ENCODE data around the gene SNX5. TPM values are rescaled to one million over a fixed set of nuclear protein-coding genes. Genes with fewer than 3 reads are reported as not detected.
A peak's percentile ranks its signal among the peaks of the same experiment; 100 is the strongest.

The SNX5 gene
- total RNA-seq, 4 donors from 2014 or later = 79.8 to 128 (median 100) TPM

DNA sequence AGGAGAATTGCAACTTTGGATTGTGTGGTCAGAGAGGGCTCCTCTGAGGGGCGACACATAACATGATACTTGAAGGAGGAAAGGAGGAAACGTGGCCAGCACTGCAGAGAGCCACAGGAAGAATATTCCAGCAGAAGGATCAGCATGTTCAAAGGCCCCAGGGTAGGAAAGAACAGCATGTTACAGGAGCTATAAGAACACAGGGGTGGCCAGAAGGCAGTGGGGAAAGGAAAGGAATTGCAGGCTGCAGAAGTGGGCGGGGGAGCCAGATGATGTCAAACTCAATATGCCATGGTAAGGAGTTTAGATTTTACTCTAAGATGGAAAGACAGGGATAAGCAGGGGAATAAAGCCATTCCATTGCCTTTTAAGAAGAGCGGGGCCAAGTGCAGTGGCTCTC, 31.0 kb upstream of the SNX5 start:
- Histone ChIP-seq H3K9me3 (no peaks in the 10 kb centered on the region), H3K4me1 (peaks cover 0 to 9% (median 0%) of the 10 kb centered on the region in 4 donors), H3K27me3 (no peaks in the 10 kb centered on the region), H3K4me3 (no peak overlapping the region), H3K36me3 (no peaks in the 10 kb centered on the region), H3K27ac (no peak overlapping the region)
- WGBS, 2 donors = 84 to 93% methylated on average over 4 of the region's 4 CpGs
- DNase-seq (ENCODE audit: low spot score in 2 of 2) = no peak
- TF ChIP-seq EP300 (IDR thresholded peaks at IDR 0.05) = no peak
- TF ChIP-seq POLR2A (IDR thresholded peaks at IDR 0.05) = no peak
- TF ChIP-seq, protein P1, sequence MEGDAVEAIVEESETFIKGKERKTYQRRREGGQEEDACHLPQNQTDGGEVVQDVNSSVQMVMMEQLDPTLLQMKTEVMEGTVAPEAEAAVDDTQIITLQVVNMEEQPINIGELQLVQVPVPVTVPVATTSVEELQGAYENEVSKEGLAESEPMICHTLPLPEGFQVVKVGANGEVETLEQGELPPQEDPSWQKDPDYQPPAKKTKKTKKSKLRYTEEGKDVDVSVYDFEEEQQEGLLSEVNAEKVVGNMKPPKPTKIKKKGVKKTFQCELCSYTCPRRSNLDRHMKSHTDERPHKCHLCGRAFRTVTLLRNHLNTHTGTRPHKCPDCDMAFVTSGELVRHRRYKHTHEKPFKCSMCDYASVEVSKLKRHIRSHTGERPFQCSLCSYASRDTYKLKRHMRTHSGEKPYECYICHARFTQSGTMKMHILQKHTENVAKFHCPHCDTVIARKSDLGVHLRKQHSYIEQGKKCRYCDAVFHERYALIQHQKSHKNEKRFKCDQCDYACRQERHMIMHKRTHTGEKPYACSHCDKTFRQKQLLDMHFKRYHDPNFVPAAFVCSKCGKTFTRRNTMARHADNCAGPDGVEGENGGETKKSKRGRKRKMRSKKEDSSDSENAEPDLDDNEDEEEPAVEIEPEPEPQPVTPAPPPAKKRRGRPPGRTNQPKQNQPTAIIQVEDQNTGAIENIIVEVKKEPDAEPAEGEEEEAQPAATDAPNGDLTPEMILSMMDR (IDR thresholded peaks at IDR 0.05) = no peak

DNA sequence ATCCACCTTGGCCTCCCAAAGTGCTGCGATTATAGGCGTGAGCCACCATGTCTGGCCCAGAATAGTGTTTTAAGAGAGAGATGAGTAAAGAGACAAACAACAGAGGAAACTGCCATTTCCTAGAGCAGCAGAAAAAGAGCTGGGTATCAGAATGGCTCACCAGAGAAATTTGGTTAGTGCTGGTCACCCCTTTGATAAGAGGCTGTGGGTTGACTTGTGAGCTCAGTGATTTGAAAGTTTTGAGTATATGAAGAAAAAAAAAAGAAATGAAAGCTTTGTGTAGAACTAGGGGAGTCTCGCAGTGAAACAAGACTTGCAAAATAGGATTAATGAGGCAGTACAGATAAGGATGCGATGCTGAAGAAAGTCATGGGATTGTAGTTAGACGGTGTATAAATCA, 29.9 kb upstream of the SNX5 start:
- Histone ChIP-seq H3K9me3 (no peaks in the 10 kb centered on the region), H3K27ac (no peak overlapping the region), H3K4me3 (no peak overlapping the region), H3K4me1 (peaks cover 0 to 9% (median 0%) of the 10 kb centered on the region in 4 donors), H3K27me3 (no peaks in the 10 kb centered on the region), H3K36me3 (no peaks in the 10 kb centered on the region)
- 95% methylated on average over 5 of the region's 5 CpGs for WGBS, 2 donors
- no peak for DNase-seq (ENCODE audit: low spot score in 2 of 2)
- TF ChIP-seq EP300 (IDR thresholded peaks at IDR 0.05) (no peak), POLR2A (IDR thresholded peaks at IDR 0.05) (no peak)
- TF ChIP-seq, protein P1 (IDR thresholded peaks at IDR 0.05) = no peak

DNA sequence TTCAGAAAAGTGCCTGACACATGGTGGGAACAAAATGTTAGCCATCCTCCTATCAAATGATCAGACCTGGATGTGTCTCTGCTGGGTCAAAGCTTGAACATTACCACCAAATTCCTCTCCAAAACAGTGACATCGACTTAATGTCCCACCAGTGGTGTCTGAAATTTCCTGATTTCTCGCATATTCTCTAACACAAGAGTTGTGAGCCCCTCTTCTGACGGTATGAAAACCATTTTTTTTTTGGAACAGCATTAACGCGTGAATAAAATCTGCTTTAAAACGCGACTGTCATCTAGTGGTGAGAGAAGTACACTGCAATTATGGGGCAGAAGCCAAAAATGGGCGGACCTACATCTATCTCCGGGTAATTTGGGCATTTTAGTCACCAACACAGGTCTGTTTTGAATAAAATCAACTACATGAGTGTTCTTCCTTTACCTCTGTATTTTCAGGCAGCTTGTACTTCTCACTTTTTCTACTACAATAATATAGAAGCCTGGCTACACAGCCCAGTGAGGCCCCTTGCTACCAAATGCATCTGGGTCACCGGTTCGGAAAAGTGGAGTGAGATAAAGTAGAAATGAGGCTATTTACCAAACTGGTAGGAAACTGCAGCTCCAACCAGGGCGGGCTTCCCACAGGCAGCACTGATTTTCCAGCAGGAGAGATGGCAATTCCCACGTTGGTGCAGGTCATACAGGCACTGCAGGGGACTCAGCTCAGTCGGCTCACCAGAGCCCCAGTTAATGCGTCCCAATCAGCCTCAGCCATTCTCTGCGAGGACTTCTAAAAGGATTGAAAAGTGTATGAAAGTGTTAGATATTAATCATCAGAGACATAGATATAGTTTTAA, 27.6 kb upstream of the SNX5 start:
- peaks cover 0 to 9% (median 0%) of the 10 kb centered on the region in 4 donors for H3K4me1 ChIP-seq
- no peaks in the 10 kb centered on the region for H3K9me3 ChIP-seq
- peak in 1 of 2 donors; percentile 68 for DNase-seq (ENCODE audit: low spot score in 2 of 2)
- no peaks in the 10 kb centered on the region for H3K36me3 ChIP-seq
- no peaks in the 10 kb centered on the region for H3K27me3 ChIP-seq
- TF ChIP-seq EP300 (IDR thresholded peaks at IDR 0.05) = peak in 1 of 2 donors; percentile 39
- no peak for TF ChIP-seq POLR2A (IDR thresholded peaks at IDR 0.05)
- TF ChIP-seq, protein P1 (IDR thresholded peaks at IDR 0.05) = peak; percentile 86 to 98 (median 92)
- H3K4me3 ChIP-seq = no peak overlapping the region
- no peak overlapping the region for H3K27ac ChIP-seq
- 22 to 25% methylated on average over 16 of the region's 16 CpGs for WGBS, 2 donors

DNA sequence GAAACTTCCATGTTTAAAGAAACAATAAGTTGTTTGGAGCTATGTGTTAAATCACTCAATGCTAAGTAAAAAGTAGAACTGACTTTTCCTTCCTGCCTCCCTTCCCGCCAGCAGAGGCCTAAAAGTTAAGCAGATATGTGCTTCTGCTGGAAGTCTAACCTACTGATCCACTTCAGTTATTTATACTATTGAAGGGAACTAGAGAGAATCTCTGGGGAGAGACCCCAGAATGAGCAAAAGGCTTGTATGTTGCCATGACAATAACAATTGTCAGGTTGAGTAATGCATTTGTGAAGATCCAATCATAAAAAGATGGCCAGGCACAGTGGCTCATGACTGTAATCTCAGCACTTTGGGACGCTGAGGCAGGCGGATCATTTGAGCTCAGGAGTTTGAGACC, 25.0 kb upstream of the SNX5 start:
- WGBS, 2 donors = 87 to 90% methylated on average over 3 of the region's 3 CpGs
- Histone ChIP-seq H3K27me3 (no peaks in the 10 kb centered on the region), H3K27ac (peak overlapping the region in 1 of 4 donors; percentile 23), H3K9me3 (no peaks in the 10 kb centered on the region), H3K36me3 (peaks cover 0 to 24% (median 3%) of the 10 kb centered on the region in 3 donors), H3K4me3 (no peak overlapping the region), H3K4me1 (peaks cover 0 to 9% (median 0%) of the 10 kb centered on the region in 4 donors)
- no peak for DNase-seq (ENCODE audit: low spot score in 2 of 2)
- no peak for TF ChIP-seq EP300 (IDR thresholded peaks at IDR 0.05)

DNA sequence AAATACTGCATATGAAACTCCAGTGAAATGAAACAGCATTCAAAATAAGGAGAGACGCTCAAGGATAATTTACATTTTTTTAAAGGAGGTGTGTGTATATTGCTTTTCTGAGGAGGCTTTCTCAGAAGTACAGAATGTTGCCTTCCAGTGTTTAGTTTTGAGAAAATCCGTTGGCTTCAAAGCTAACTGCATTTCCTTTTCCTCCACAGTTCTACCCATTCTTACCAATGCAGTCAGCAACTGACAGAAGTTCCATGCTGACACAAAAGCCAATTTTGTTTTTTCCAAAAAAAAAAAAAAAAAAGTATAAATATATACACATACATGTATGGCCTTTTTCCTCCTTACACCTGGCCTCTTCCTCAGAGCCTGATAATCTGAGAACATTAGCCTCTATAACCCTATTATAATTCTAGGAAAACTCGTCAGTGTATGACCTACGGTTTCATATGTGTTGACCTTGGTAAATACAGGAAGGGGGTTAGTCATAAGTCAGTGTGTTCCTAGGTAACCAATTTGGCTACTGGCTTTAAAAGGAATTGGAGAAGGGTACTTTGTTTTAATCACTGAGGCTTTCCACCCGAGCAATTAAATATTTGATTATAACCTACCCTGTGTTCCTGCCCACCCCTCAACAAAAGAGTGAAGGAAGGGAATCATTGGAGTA, 24.4 kb upstream of the SNX5 start:
- TF ChIP-seq POLR2A (IDR thresholded peaks at IDR 0.05) = no peak
- TF ChIP-seq EP300 (IDR thresholded peaks at IDR 0.05) = no peak
- TF ChIP-seq, protein P1 (IDR thresholded peaks at IDR 0.05) = no peak
- 71 to 73% methylated on average over 5 of the region's 5 CpGs for WGBS, 2 donors
- peak overlapping the region in 1 of 4 donors; percentile 23 for H3K27ac ChIP-seq

More for the DNA sequence above, 24.4 kb upstream of the SNX5 start:
- DNase-seq (ENCODE audit: low spot score in 2 of 2) = no peak
- Histone ChIP-seq H3K36me3 (peaks cover 0 to 29% (median 3%) of the 10 kb centered on the region in 3 donors), H3K9me3 (no peaks in the 10 kb centered on the region), H3K27me3 (no peaks in the 10 kb centered on the region), H3K4me1 (peaks cover 0 to 9% (median 0%) of the 10 kb centered on the region in 4 donors), H3K4me3 (no peak overlapping the region)

Measured in tibial nerve (tissue), 4 donors.